ENCODE data around the gene WNT7B.

DNA sequence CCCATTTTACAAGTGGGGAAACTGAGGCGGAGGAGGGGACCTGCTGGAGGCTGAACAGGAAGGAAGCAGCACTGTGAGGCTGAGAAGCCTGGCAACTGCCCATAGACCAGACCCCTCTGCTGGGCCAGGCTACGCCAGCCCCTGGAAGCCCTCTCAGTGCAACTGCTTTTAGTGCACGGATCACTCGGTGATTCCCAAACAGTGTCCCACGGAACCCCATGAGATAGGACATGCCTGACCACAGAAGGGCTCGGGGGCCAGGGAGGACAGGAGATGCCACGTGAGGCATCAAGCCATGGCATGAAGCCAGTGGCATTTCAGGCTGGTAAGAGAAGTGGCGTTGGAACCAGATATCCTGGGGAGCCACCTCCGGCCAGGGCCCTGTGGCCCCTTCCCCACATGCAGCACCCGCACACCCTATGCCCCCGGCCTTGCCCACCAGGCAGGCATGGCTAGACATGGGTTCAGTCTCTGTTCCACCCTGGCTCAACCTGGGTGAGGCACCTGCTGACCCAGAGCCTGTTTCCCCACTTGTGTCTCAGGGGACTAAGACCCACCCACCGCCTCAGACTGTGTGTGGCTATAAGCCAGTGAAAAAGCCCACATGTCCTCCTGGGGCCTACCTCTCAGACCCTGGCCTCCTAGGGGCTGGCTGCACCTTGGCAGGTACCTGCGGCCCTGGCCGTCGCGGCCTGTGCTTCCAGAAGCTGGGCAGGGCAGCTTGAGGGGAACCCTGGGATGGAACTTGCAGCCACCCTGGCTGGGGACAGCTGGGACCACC is 84.1 kb downstream of the WNT7B start:
- TF ChIP-seq, protein P1, sequence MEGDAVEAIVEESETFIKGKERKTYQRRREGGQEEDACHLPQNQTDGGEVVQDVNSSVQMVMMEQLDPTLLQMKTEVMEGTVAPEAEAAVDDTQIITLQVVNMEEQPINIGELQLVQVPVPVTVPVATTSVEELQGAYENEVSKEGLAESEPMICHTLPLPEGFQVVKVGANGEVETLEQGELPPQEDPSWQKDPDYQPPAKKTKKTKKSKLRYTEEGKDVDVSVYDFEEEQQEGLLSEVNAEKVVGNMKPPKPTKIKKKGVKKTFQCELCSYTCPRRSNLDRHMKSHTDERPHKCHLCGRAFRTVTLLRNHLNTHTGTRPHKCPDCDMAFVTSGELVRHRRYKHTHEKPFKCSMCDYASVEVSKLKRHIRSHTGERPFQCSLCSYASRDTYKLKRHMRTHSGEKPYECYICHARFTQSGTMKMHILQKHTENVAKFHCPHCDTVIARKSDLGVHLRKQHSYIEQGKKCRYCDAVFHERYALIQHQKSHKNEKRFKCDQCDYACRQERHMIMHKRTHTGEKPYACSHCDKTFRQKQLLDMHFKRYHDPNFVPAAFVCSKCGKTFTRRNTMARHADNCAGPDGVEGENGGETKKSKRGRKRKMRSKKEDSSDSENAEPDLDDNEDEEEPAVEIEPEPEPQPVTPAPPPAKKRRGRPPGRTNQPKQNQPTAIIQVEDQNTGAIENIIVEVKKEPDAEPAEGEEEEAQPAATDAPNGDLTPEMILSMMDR (IDR thresholded peaks at IDR 0.05), result no peak
- TF ChIP-seq POLR2A (IDR thresholded peaks at IDR 0.05) (no peak), EP300 (IDR thresholded peaks at IDR 0.05) (no peak)

All from stomach (tissue), 4 donors.